ENCODE results near the gene TMEM203. TPM values are rescaled to one million over a fixed set of nuclear protein-coding genes. Genes with fewer than 3 reads are reported as not detected.

The TMEM203 gene
- total and polyA plus RNA-seq, 10 of the 15 experiments (the other 5 are each of a cell fraction or from before 2014, with no cell fraction given): 7.2 to 68.1 (median 33.8) TPM

- FAIRE-seq (no peak), ATAC-seq (no peak), DNase-seq (ENCODE audit: low read depth, low spot score) (no peak)
- intact Hi-C loops (cut with micrococcal nuclease; ENCODE audit: unreplicated experiment): loop anchor here (10.0 kb wide), 1 partner anchor 185 kb away; the partner anchor contains the start of gene NPDC1
- no peak overlapping the region for H3K4me3 ChIP-seq
- H3K27me3 ChIP-seq (replicated peaks in 1 of 2; ENCODE audit: control insufficient read depth in 2 of 2, insufficient read depth in 2 of 2, low read length in 1 of 2): no peaks in the 10 kb centered on the region
- TF ChIP-seq BRCA1 (IDR thresholded peaks at IDR 0.05; ENCODE audit: low read depth, low read length) (no peak), ATF7 (IDR thresholded peaks at IDR 0.05; ENCODE audit: low read depth) (no peak), TCF3 (IDR thresholded peaks at IDR 0.05; ENCODE audit: borderline replicate concordance, insufficient read depth, low read depth, low read length) (no peak), ZNF24 (IDR thresholded peaks at IDR 0.05) (no peak), CREB1 (IDR thresholded peaks at IDR 0.05; ENCODE audit: low read depth) (no peak), POLR2AphosphoS5 (IDR thresholded peaks at IDR 0.05; ENCODE audit: low read length) (no peak), RELB (IDR thresholded peaks at IDR 0.05; ENCODE audit: low read depth) (no peak), CBFB (IDR thresholded peaks at IDR 0.05; ENCODE audit: low read depth) (no peak), STAT3 (IDR thresholded peaks at IDR 0.05; ENCODE audit: low read depth, low read length) (no peak), MYB (IDR thresholded peaks at IDR 0.05; ENCODE audit: borderline replicate concordance, low read depth, low read length) (no peak), GATAD2B (conservative IDR thresholded peaks at IDR 0.05; ENCODE audit: low read depth) (no peak), GABPA (IDR thresholded peaks at IDR 0.05; ENCODE audit: low read depth) (no peak), IRF4 (IDR thresholded peaks at IDR 0.05; ENCODE audit: low read depth, low read length) (no peak)
- no peak overlapping the region for H3K27ac ChIP-seq (ENCODE audit: control insufficient read depth, insufficient read depth)
- SMC1A ChIA-PET (ENCODE audit: uncharacterized antibody, unreplicated experiment): no interaction called here
- peaks cover 1% of the 10 kb centered on the region; the same call in 1 of the 2 replicates for H3K4me1 ChIP-seq (ENCODE audit: control insufficient read depth, insufficient read depth, low read length)
- H3K9me3 ChIP-seq (replicated peaks; ENCODE audit: control insufficient read depth, insufficient read depth, low read length): no peaks in the 10 kb centered on the region
- 30% methylated on average over 31 of the region's 31 CpGs for WGBS (ENCODE audit: insufficient coverage, insufficient replicate concordance, low lambda C conversion rate, missing lambda C conversion rate)
- no TSS peak for BruUV-seq (replicated peaks)
- H4K20me1 ChIP-seq (ENCODE audit: control insufficient read depth, insufficient read depth): no peaks in the 10 kb centered on the region
- no peaks in the 10 kb centered on the region for H3K79me2 ChIP-seq (ENCODE audit: control insufficient read depth, insufficient read depth, low read length)
- RAD21 ChIA-PET (ENCODE audit: unreplicated experiment): interaction anchor here (0.8 kb wide), 1 partner anchor 41 kb away, joined by 3 read pairs; the partner anchor contains the start of genes ANAPC2 and SSNA1
- CTCF ChIA-PET: interaction anchor here (1.2 kb wide), 1 partner anchor 110 kb away, joined by 4 read pairs; no protein-coding TSS in a partner anchor
- no peak overlapping the region for H3K9ac ChIP-seq (ENCODE audit: control insufficient read depth, insufficient read depth, low read length)
- no peaks in the 10 kb centered on the region for H3K36me3 ChIP-seq (ENCODE audit: control insufficient read depth in 2 of 2, insufficient read depth in 2 of 2, low read length in 1 of 2)
- H2AFZ ChIP-seq (ENCODE audit: control insufficient read depth, low read depth, low read length): no peak overlapping the region
- H3K4me2 ChIP-seq (ENCODE audit: control insufficient read depth, insufficient read depth): no peak overlapping the region
- in situ Hi-C loops (cut with MboI): loop anchor here (5.0 kb wide), 1 partner anchor 108 kb away; no protein-coding TSS in a partner anchor
- POLR2A ChIA-PET: interaction anchor here (0.8 to 1.2 kb wide), 2 partner anchors 10 to 41 kb away, joined by 3 read pairs; partner anchors contain the start of genes SSNA1 and TUBB4B
These were observed 24.7 kb upstream of the TMEM203 start for GRCh38 chr9:137229903-137230704.

Measured in GM12878 (cell line).